K562 (cell line): Measurements from ENCODE around the gene NECAP2. TPM values are rescaled to one million over a fixed set of nuclear protein-coding genes. Genes with fewer than 3 reads are reported as not detected.

Experiments used
- CC2D1A ChIP-seq: fragments of 450-650 bp; IDR thresholded peaks from 2 replicates; pipeline ENCODE4 v1.6.1; 2017; ENCODE audit warnings: mild to moderate bottlenecking
- EP300 ChIP-seq: IDR thresholded peaks from 2 replicates; pipeline ENCODE4 v1.6.1; 2012; ENCODE audit warnings: low read length, improper control_type of control experiment
- FIP1L1 ChIP-seq: fragments of 200-400 bp; formaldehyde crosslinking; IDR thresholded peaks from 2 replicates; pipeline ENCODE4 v1.6.1; 2018; ENCODE audit warnings: mild to moderate bottlenecking, low read depth, low read length; ENCODE audit not compliant: poor library complexity, severe bottlenecking
- FOXA1 ChIP-seq: fragments of 450-650 bp; IDR thresholded peaks from 2 replicates; pipeline ENCODE4 v1.6.1; 2016; ENCODE audit warnings: mild to moderate bottlenecking, borderline replicate concordance
- JUNB ChIP-seq: fragments of 450-650 bp; formaldehyde crosslinking; conservative IDR thresholded peaks from 2 replicates; pipeline ENCODE4 v1.4.0; 2020; ENCODE audit warnings: mild to moderate bottlenecking
- KAT7 ChIP-seq: sonication (generic); formaldehyde crosslinking; IDR thresholded peaks from 2 replicates; pipeline ENCODE4 v1.8.0; 2022; ENCODE audit warnings: missing genetic modification reagents, mild to moderate bottlenecking, borderline replicate concordance
- SREBF2 ChIP-seq: sonication (generic); formaldehyde crosslinking; IDR thresholded peaks from 2 replicates; pipeline ENCODE4 v1.4.0; 2020; ENCODE audit warnings: mild to moderate bottlenecking, missing genetic modification reagents
- TRIM28 ChIP-seq: fragments of 450-650 bp; IDR thresholded peaks from 2 replicates; pipeline ENCODE4 v1.6.1; 2017
- YY1 ChIP-seq, 3 experiments: IDR thresholded peaks; 2 replicates each; pipeline ENCODE4 v1.6.1; 2011; ENCODE audit warnings: low read length in 2 of 3, mild to moderate bottlenecking in 2 of 3, moderate library complexity in 2 of 3, borderline replicate concordance in 1 of 3, control low read depth in 1 of 3, low read depth in 1 of 3; ENCODE audit not compliant: insufficient read depth in 3 of 3, insufficient replicate concordance in 2 of 3, control insufficient read depth in 1 of 3, insufficient read length in 1 of 3; ENCODE audit errors: extremely low read depth in 1 of 3
- ZBTB7A ChIP-seq: IDR thresholded peaks from 2 replicates; pipeline ENCODE4 v1.6.1; 2011; ENCODE audit warnings: low read depth, mild to moderate bottlenecking, low read length, moderate library complexity, borderline replicate concordance; ENCODE audit not compliant: control insufficient read depth
- ZC3H11A ChIP-seq: IDR thresholded peaks from 2 replicates; pipeline ENCODE4 v1.6.1; 2012; ENCODE audit warnings: low read depth, low read length, improper control_type of control experiment
- polyA plus RNA-seq, 8 experiments: library from polyadenylated mRNA; depleted of rRNA in 4 of 8; stranded (reverse) in 5 of 8; unstranded in 3 of 8; fragments of >200 nt; fragmentation: Nextera tagmentation in 2 of 8; fragmentation: Illumina TruSeq in 1 of 8; extraction: Ambion mirVana in 2 of 8; extraction: Trizol in 1 of 8; gene quantifications; 2 replicates each; pipeline versions ENCODE4 v1.2.1 to v1.2.3, GENCODE V29; 2011 to 2014; ENCODE audit warnings: inconsistent platforms in 1 of 8, missing spikeins in 1 of 8
- total RNA-seq, 7 experiments: library from RNA; depleted of rRNA in 6 of 7; stranded (reverse); fragments of >200 nt in 6 of 7; fragmentation: Illumina TruSeq in 2 of 7; extraction: Trizol in 2 of 7; gene quantifications; 2 replicates each; pipeline versions ENCODE4 v1.2.1 to v1.2.3, GENCODE V29; 2011 to 2021; ENCODE audit warnings: low replicate concordance in 1 of 7
- TF ChIP-seq, protein P1 (sequence below): fragments of 250-450 bp; sonication (Bioruptor Pico); IDR thresholded peaks from 2 replicates; pipeline ENCODE4 v1.9.0; 2021; ENCODE audit warnings: mild to moderate bottlenecking, inconsistent platforms
- TF ChIP-seq, protein P2 (sequence below), 2 experiments: fragments of 450-650 bp; conservative IDR thresholded peaks; 2 replicates each; pipeline ENCODE4 v1.6.1; 2017; ENCODE audit warnings: mild to moderate bottlenecking in 2 of 2, moderate library complexity in 2 of 2
- TF ChIP-seq, protein P3 (sequence below): fragments of 450-650 bp; formaldehyde crosslinking; IDR thresholded peaks from 2 replicates; pipeline ENCODE4 v1.4.0; 2020; ENCODE audit warnings: mild to moderate bottlenecking
- TF ChIP-seq, protein P4 (sequence below): IDR thresholded peaks from 2 replicates; pipeline ENCODE4 v1.6.1; 2011; ENCODE audit warnings: borderline replicate concordance, low read depth, mild to moderate bottlenecking, moderate library complexity, low read length; ENCODE audit not compliant: insufficient read depth, poor library complexity, severe bottlenecking
- TF ChIP-seq, protein P5 (sequence below): fragments of 250-450 bp; sonication (Bioruptor Pico); IDR thresholded peaks from 2 replicates; pipeline ENCODE4 v1.8.0; 2021; ENCODE audit warnings: moderate library complexity, mild to moderate bottlenecking, inconsistent platforms

NECAP2 gene
- total and polyA plus RNA-seq, 9 of the 15 experiments (the other 6 are each of a cell fraction or from before 2014, with no cell fraction given) = 22.7 to 107 (median 79.2) TPM

DNA sequence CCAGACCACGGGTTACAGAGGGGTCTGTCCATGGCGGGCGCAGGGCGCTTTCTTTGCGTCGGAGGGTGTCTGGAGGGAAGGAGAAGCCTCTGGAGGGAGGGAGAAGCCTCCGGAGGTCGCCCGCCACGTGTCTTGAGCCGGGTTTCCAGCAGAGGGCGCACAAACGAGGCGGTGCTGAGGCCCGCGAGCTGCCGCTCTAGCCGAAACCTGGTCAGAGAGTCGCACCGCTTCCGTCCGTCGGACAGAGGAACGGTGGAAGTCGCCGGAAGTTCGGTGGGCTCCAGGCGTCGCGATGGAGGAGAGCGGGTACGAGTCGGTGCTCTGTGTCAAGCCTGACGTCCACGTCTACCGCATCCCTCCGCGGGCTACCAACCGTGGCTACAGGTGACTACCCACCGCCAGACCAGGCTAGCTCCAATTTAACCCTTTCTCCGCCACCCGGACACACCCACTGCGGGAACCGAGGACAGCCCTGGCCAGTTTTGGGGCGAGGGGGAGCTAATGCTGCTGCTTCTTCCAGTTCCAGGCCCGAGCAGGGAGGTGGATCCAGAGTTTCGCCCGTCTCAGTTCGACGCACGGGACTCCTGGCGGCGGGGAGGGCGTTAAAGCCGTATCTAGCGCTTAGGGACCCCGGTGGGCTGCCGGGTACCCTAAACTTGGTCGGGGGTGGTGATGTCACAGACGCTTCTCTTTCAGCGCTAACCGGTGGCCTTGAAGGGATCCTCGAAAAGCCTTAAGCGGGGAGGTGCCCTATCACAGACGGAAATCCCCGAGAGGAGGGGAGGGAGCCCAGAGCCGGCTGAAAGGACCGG lies at the start of gene NECAP2 (continued):
- 0 out of 2 replicates have a peak, but pooled peaks have one; percentile 57 for TF ChIP-seq KAT7 (CRISPR knock-in tag)
- no peak for TF ChIP-seq JUNB (CRISPR knock-in tag)
- TF ChIP-seq, protein P1, sequence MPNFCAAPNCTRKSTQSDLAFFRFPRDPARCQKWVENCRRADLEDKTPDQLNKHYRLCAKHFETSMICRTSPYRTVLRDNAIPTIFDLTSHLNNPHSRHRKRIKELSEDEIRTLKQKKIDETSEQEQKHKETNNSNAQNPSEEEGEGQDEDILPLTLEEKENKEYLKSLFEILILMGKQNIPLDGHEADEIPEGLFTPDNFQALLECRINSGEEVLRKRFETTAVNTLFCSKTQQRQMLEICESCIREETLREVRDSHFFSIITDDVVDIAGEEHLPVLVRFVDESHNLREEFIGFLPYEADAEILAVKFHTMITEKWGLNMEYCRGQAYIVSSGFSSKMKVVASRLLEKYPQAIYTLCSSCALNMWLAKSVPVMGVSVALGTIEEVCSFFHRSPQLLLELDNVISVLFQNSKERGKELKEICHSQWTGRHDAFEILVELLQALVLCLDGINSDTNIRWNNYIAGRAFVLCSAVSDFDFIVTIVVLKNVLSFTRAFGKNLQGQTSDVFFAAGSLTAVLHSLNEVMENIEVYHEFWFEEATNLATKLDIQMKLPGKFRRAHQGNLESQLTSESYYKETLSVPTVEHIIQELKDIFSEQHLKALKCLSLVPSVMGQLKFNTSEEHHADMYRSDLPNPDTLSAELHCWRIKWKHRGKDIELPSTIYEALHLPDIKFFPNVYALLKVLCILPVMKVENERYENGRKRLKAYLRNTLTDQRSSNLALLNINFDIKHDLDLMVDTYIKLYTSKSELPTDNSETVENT (CRISPR knock-in tag) = peak; percentile 99
- no peak; the same call in none of the 2 replicates for TF ChIP-seq SREBF2 (CRISPR knock-in tag)
- TF ChIP-seq, protein P2, sequence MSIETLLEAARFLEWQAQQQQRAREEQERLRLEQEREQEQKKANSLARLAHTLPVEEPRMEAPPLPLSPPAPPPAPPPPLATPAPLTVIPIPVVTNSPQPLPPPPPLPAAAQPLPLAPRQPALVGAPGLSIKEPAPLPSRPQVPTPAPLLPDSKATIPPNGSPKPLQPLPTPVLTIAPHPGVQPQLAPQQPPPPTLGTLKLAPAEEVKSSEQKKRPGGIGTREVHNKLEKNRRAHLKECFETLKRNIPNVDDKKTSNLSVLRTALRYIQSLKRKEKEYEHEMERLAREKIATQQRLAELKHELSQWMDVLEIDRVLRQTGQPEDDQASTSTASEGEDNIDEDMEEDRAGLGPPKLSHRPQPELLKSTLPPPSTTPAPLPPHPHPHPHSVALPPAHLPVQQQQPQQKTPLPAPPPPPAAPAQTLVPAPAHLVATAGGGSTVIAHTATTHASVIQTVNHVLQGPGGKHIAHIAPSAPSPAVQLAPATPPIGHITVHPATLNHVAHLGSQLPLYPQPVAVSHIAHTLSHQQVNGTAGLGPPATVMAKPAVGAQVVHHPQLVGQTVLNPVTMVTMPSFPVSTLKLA (conservative IDR thresholded peaks at IDR 0.05) = peak; percentile 99
- peak; percentile 84 for TF ChIP-seq CC2D1A
- peak; percentile 72 for TF ChIP-seq EP300
- TF ChIP-seq TRIM28 = peak; percentile 87
- TF ChIP-seq, protein P3, sequence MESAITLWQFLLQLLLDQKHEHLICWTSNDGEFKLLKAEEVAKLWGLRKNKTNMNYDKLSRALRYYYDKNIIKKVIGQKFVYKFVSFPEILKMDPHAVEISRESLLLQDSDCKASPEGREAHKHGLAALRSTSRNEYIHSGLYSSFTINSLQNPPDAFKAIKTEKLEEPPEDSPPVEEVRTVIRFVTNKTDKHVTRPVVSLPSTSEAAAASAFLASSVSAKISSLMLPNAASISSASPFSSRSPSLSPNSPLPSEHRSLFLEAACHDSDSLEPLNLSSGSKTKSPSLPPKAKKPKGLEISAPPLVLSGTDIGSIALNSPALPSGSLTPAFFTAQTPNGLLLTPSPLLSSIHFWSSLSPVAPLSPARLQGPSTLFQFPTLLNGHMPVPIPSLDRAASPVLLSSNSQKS = no peak
- no peak for TF ChIP-seq FOXA1
- TF ChIP-seq YY1 (IDR thresholded peaks at IDR 0.05; ENCODE audit: borderline replicate concordance in 1 of 3, control insufficient read depth in 1 of 3, extremely low read depth in 1 of 3, insufficient read depth in 3 of 3, insufficient read length in 1 of 3, insufficient replicate concordance in 2 of 3, low read depth in 1 of 3, low read length in 2 of 3) = peak in 2 of 3 experiments; percentile 70 to 71
- peak; percentile 52; the same call in 1 of the 2 replicates for TF ChIP-seq ZC3H11A
- TF ChIP-seq, protein P4, sequence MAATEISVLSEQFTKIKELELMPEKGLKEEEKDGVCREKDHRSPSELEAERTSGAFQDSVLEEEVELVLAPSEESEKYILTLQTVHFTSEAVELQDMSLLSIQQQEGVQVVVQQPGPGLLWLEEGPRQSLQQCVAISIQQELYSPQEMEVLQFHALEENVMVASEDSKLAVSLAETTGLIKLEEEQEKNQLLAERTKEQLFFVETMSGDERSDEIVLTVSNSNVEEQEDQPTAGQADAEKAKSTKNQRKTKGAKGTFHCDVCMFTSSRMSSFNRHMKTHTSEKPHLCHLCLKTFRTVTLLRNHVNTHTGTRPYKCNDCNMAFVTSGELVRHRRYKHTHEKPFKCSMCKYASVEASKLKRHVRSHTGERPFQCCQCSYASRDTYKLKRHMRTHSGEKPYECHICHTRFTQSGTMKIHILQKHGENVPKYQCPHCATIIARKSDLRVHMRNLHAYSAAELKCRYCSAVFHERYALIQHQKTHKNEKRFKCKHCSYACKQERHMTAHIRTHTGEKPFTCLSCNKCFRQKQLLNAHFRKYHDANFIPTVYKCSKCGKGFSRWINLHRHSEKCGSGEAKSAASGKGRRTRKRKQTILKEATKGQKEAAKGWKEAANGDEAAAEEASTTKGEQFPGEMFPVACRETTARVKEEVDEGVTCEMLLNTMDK = peak; percentile 91
- peak; percentile 49 for TF ChIP-seq ZBTB7A
- TF ChIP-seq FIP1L1 = peak; percentile 68
- TF ChIP-seq, protein P5, sequence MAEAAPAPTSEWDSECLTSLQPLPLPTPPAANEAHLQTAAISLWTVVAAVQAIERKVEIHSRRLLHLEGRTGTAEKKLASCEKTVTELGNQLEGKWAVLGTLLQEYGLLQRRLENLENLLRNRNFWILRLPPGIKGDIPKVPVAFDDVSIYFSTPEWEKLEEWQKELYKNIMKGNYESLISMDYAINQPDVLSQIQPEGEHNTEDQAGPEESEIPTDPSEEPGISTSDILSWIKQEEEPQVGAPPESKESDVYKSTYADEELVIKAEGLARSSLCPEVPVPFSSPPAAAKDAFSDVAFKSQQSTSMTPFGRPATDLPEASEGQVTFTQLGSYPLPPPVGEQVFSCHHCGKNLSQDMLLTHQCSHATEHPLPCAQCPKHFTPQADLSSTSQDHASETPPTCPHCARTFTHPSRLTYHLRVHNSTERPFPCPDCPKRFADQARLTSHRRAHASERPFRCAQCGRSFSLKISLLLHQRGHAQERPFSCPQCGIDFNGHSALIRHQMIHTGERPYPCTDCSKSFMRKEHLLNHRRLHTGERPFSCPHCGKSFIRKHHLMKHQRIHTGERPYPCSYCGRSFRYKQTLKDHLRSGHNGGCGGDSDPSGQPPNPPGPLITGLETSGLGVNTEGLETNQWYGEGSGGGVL (CRISPR knock-in tag) = no peak
